Neural progenitor cell (in vitro differentiated cells): Measurements from ENCODE around the gene XRCC1. TPM values are rescaled to one million over a fixed set of nuclear protein-coding genes. Genes with fewer than 3 reads are reported as not detected.

Experiments
- DNase-seq: peaks from one replicate; pipeline ENCODE4 v3.0.0-alpha.2; 2016; ENCODE audit warnings: low spot score
- H2AFZ ChIP-seq: fragments of 200-600 bp; sonication (generic); replicated peaks from 2 replicates; pipeline ENCODE4 v1.6.1; 2016; ENCODE audit warnings: antibody characterized with exemption
- H3F3A ChIP-seq: fragments of 200-600 bp; sonication (generic); 2 replicates; pipeline ENCODE4 v1.6.1; 2016; ENCODE audit warnings: antibody characterized with exemption, low read depth
- H3K27ac ChIP-seq: fragments of 200-600 bp; sonication (generic); 2 replicates; pipeline ENCODE4 v1.5.1; 2016; ENCODE audit warnings: mild to moderate bottlenecking
- H3K27me3 ChIP-seq: fragments of 200-600 bp; sonication (generic); 2 replicates; pipeline ENCODE4 v1.6.1; 2016; ENCODE audit warnings: mild to moderate bottlenecking, moderate library complexity
- H3K36me3 ChIP-seq: fragments of 200-600 bp; sonication (generic); 2 replicates; pipeline ENCODE4 v1.5.1; 2016
- H3K4me1 ChIP-seq: fragments of 200-600 bp; sonication (generic); 2 replicates; pipeline ENCODE4 v1.6.1; 2016; ENCODE audit warnings: mixed run types
- H3K4me2 ChIP-seq: fragments of 200-600 bp; sonication (generic); 2 replicates; pipeline ENCODE4 v1.6.1; 2016
- H3K4me3 ChIP-seq: fragments of 200-600 bp; sonication (generic); 2 replicates; pipeline ENCODE4 v1.5.1; 2016
- H3K79me2 ChIP-seq: fragments of 200-600 bp; sonication (generic); 2 replicates; pipeline ENCODE4 v1.6.1; 2016; ENCODE audit warnings: low read depth
- H3K9ac ChIP-seq: fragments of 200-600 bp; sonication (generic); 2 replicates; pipeline ENCODE4 v1.6.1; 2016
- H3K9me3 ChIP-seq: fragments of 200-600 bp; sonication (generic); 2 replicates; pipeline ENCODE4 v1.5.1; 2016; ENCODE audit warnings: low read depth
- H4K20me1 ChIP-seq: fragments of 200-600 bp; sonication (generic); 2 replicates; pipeline ENCODE4 v1.6.1; 2016; ENCODE audit warnings: low read depth
- H3K27ac Mint-ChIP-seq: 3 replicates; pipeline ENCODE4 v1.8.0; 2021; ENCODE audit warnings: mixed read lengths
- H3K27me3 Mint-ChIP-seq: 2 replicates; pipeline ENCODE4 v1.8.0; 2022; ENCODE audit warnings: low read depth, mild to moderate bottlenecking, inconsistent platforms, moderate library complexity, mixed read lengths; ENCODE audit not compliant: insufficient read depth
- H3K36me3 Mint-ChIP-seq: 3 replicates; pipeline ENCODE4 v1.8.0; 2021; ENCODE audit warnings: mixed read lengths
- H3K4me1 Mint-ChIP-seq: 3 replicates; pipeline ENCODE4 v1.8.0; 2021; ENCODE audit warnings: mixed read lengths
- H3K4me3 Mint-ChIP-seq: 3 replicates; pipeline ENCODE4 v1.8.0; 2021; ENCODE audit warnings: mild to moderate bottlenecking, moderate library complexity, mixed read lengths
- H3K9me3 Mint-ChIP-seq: 3 replicates; pipeline ENCODE4 v1.8.0; 2020; ENCODE audit warnings: mixed read lengths
- CTCF ChIP-seq: fragments of 200-600 bp; sonication (generic); IDR thresholded peaks from 2 replicates; pipeline ENCODE4 v1.5.1; 2017; ENCODE audit warnings: antibody characterized with exemption, mild to moderate bottlenecking
- EZH2 ChIP-seq: fragments of 200-600 bp; sonication (generic); IDR thresholded peaks from 2 replicates; pipeline ENCODE4 v1.6.1; 2017; ENCODE audit warnings: antibody characterized with exemption, mild to moderate bottlenecking, moderate library complexity
- EZH2phosphoT487 ChIP-seq: fragments of 200-600 bp; sonication (generic); IDR thresholded peaks from 2 replicates; pipeline ENCODE4 v1.6.1; 2017; ENCODE audit warnings: antibody characterized with exemption
- total RNA-seq: library from RNA; depleted of rRNA; stranded (reverse); fragments of >200 nt; gene quantifications from 2 replicates; pipeline ENCODE4 v1.2.3, GENCODE V29; 2015; ENCODE audit warnings: low replicate concordance

The XRCC1 gene
- total RNA-seq, 1 donor from 2014 or later, result 33.8 TPM

- Histone ChIP-seq H4K20me1 (no peaks in the 10 kb centered on the region), H3K27me3 (peaks cover 12% of the 10 kb centered on the region), H3K4me3 (no peak overlapping the region), H3K4me2 (no peak overlapping the region), H3K36me3 (no peaks in the 10 kb centered on the region), H3K9ac (no peak overlapping the region), H2AFZ (no peak overlapping the region), H3K27ac (no peak overlapping the region), H3K9me3 (no peaks in the 10 kb centered on the region), H3F3A (peaks cover 12% of the 10 kb centered on the region), H3K79me2 (no peaks in the 10 kb centered on the region), H3K4me1 (no peaks in the 10 kb centered on the region)
- Mint-ChIP-seq H3K4me1 (peaks cover 12% of the 10 kb centered on the region), H3K36me3 (peaks cover 6% of the 10 kb centered on the region), H3K27ac (no peak overlapping the region), H3K27me3 (peaks cover 14% of the 10 kb centered on the region), H3K4me3 (no peak overlapping the region), H3K9me3 (no peaks in the 10 kb centered on the region)
- no peak for DNase-seq
- no peak for TF ChIP-seq EZH2phosphoT487
- TF ChIP-seq CTCF, result no peak
- no peak for TF ChIP-seq EZH2
Measured at GRCh38 chr19:43499042-43499441, 76.3 kb downstream of the XRCC1 start.

- H3F3A ChIP-seq, result peaks cover 7% of the 10 kb centered on the region
- no peak overlapping the region for H3K4me2 ChIP-seq
- H3K9ac ChIP-seq, result no peak overlapping the region
- Mint-ChIP-seq H3K9me3 (no peaks in the 10 kb centered on the region), H3K4me3 (no peak overlapping the region), H3K27me3 (peaks cover 10% of the 10 kb centered on the region), H3K27ac (no peak overlapping the region), H3K36me3 (peaks cover 6% of the 10 kb centered on the region), H3K4me1 (peaks cover 9% of the 10 kb centered on the region)
- H3K9me3 ChIP-seq, result no peaks in the 10 kb centered on the region
- H3K27me3 ChIP-seq, result peaks cover 8% of the 10 kb centered on the region
- no peak overlapping the region for H2AFZ ChIP-seq
- H3K27ac ChIP-seq, result no peak overlapping the region
- no peak overlapping the region for H3K4me3 ChIP-seq
- H3K4me1 ChIP-seq, result no peaks in the 10 kb centered on the region
- no peak for DNase-seq
- TF ChIP-seq EZH2phosphoT487 (no peak), EZH2 (no peak), CTCF (no peak)
- no peaks in the 10 kb centered on the region for H3K36me3 ChIP-seq
- H3K79me2 ChIP-seq, result no peaks in the 10 kb centered on the region
- no peaks in the 10 kb centered on the region for H4K20me1 ChIP-seq
Measured at GRCh38 chr19:43498233-43498842, 77.0 kb downstream of the XRCC1 start.

- DNase-seq, result no peak
- Mint-ChIP-seq H3K4me1 (no peaks in the 10 kb centered on the region), H3K27me3 (peaks cover 8% of the 10 kb centered on the region), H3K9me3 (no peaks in the 10 kb centered on the region), H3K4me3 (no peak overlapping the region), H3K36me3 (peaks cover 6% of the 10 kb centered on the region), H3K27ac (peak overlapping the region; percentile 24)
- Histone ChIP-seq H3F3A (no peaks in the 10 kb centered on the region), H3K4me2 (no peak overlapping the region), H3K4me1 (no peaks in the 10 kb centered on the region), H2AFZ (no peak overlapping the region), H4K20me1 (no peaks in the 10 kb centered on the region), H3K79me2 (no peaks in the 10 kb centered on the region), H3K9ac (no peak overlapping the region), H3K36me3 (no peaks in the 10 kb centered on the region), H3K27me3 (no peaks in the 10 kb centered on the region), H3K4me3 (no peak overlapping the region), H3K9me3 (no peaks in the 10 kb centered on the region), H3K27ac (no peak overlapping the region)
- no peak for TF ChIP-seq CTCF
- no peak for TF ChIP-seq EZH2phosphoT487
- no peak for TF ChIP-seq EZH2
Measured at GRCh38 chr19:43496960-43497359, 78.4 kb downstream of the XRCC1 start.
